K562 (cell line): ENCODE measurements around the gene LBP. TPM values are rescaled to one million over a fixed set of nuclear protein-coding genes. Genes with fewer than 3 reads are reported as not detected.

ENCODE experiments used
- ATAC-seq: fragments of 200-7000 bp; cut with Tn5 transposase; 3 replicates; pipeline ENCODE4 v1.9.1; 2020; ENCODE audit warnings: moderate library complexity
- BruUV-seq: library from RNA; stranded (reverse); fragments of 400-500 nt; replicated peaks from 2 replicates; lab custom pipeline; 2021; lab: Mats Ljungman, UMichigan
- CTCF ChIA-PET: fragments of 300-600 bp; formaldehyde crosslinking; extraction: SDS; loops from one replicate; lab custom pipeline; 2021; ENCODE audit warnings: low intra/inter-chr PET ratio; lab: Yijun Ruan, JAX
- POLR2A ChIA-PET: fragments of 300-600, 350-650 bp; sonication (Branson Sonifier 250); formaldehyde crosslinking; extraction: SDS; loops from one replicate; lab custom pipeline; 2021; ENCODE audit warnings: antibody characterized with exemption, inconsistent platforms; lab: Yijun Ruan, JAX
- DNase-seq, 4 experiments: peaks; one replicate each; pipeline versions ENCODE4 v3.0.0 to v3.0.0-alpha.2; 2011 to 2018; ENCODE audit warnings: low spot score in 3 of 4, mixed read lengths in 3 of 4; ENCODE audit errors: extremely low read depth in 1 of 4
- FAIRE-seq: peaks from 2 replicates; lab custom pipeline; 2011; peaks lifted over from hg19 to GRCh38; lab: Jason Lieb, UNC
- H2AFZ ChIP-seq: 2 replicates; pipeline ENCODE4 v1.6.0; 2011; ENCODE audit warnings: low read depth, low read length, control low read depth, inconsistent platforms
- H3K27ac ChIP-seq: fragments of 200-600 bp; 3 replicates; pipeline ENCODE4 v1.8.0; 2011; ENCODE audit warnings: low read depth, mild to moderate bottlenecking, control low read depth, inconsistent platforms, low read length, moderate library complexity, mixed read lengths; ENCODE audit errors: extremely low read depth
- H3K27me3 ChIP-seq, 2 experiments: fragments of 300-600 bp in 1 of 2; 2 replicates in 1 of 2; 3 replicates in 1 of 2; pipeline versions ENCODE4 v1.6.0 to v1.8.0; 2011; ENCODE audit warnings: inconsistent platforms in 2 of 2, low read length in 2 of 2, mild to moderate bottlenecking in 1 of 2, mixed read lengths in 1 of 2, moderate library complexity in 1 of 2; ENCODE audit not compliant: control insufficient read depth in 2 of 2, insufficient read depth in 2 of 2
- H3K36me3 ChIP-seq: fragments of 300-600 bp; 3 replicates; pipeline ENCODE4 v1.8.0; 2011; ENCODE audit warnings: mild to moderate bottlenecking, low read length, inconsistent platforms; ENCODE audit not compliant: control insufficient read depth, insufficient read depth
- H3K4me1 ChIP-seq, 2 experiments: fragments of 200-600 bp in 1 of 2; replicated peaks in 1 of 2; 2 replicates in 1 of 2; 3 replicates in 1 of 2; pipeline versions ENCODE4 v1.5.1 to v1.8.0; 2011; ENCODE audit warnings: inconsistent platforms in 2 of 2, low read length in 2 of 2, mild to moderate bottlenecking in 1 of 2, mixed read lengths in 1 of 2, moderate library complexity in 1 of 2; ENCODE audit not compliant: control insufficient read depth in 2 of 2, insufficient read depth in 2 of 2
- H3K4me2 ChIP-seq: 2 replicates; pipeline ENCODE4 v1.6.1; 2011; ENCODE audit warnings: low read length, control low read depth, inconsistent platforms, mixed read lengths; ENCODE audit not compliant: insufficient read depth
- H3K4me3 ChIP-seq: fragments of 200-600 bp; sonication (generic), shearing (Covaris generic); 2 replicates; pipeline ENCODE4 v1.5.1; 2016; ENCODE audit warnings: control low read depth, inconsistent platforms
- H3K79me2 ChIP-seq: fragments of 200-600 bp; 3 replicates; pipeline ENCODE4 v1.8.0; 2011; ENCODE audit warnings: low read length, inconsistent platforms; ENCODE audit not compliant: control insufficient read depth, insufficient read depth
- H3K9ac ChIP-seq, 2 experiments: 2 replicates each; pipeline versions ENCODE4 v1.6.0 to v1.6.1; 2011; ENCODE audit warnings: low read depth in 2 of 2, low read length in 2 of 2, control low read depth in 1 of 2, inconsistent platforms in 1 of 2, mild to moderate bottlenecking in 1 of 2, mixed read lengths in 1 of 2; ENCODE audit not compliant: insufficient read depth in 1 of 2
- H3K9me1 ChIP-seq: one replicate; pipeline ENCODE4 v1.6.0; 2011; ENCODE audit warnings: inconsistent platforms, mild to moderate bottlenecking, low read length, moderate library complexity; ENCODE audit not compliant: control insufficient read depth, insufficient read depth
- H3K9me3 ChIP-seq: replicated peaks from 2 replicates; pipeline ENCODE4 v1.5.1; 2011; ENCODE audit warnings: low read depth, low read length, inconsistent platforms; ENCODE audit not compliant: control insufficient read depth, insufficient read depth
- H4K20me1 ChIP-seq: replicated peaks from 2 replicates; pipeline ENCODE4 v1.6.1; 2011; ENCODE audit warnings: low read length, inconsistent platforms, mixed read lengths; ENCODE audit not compliant: control insufficient read depth, insufficient read depth
- CTCF ChIP-seq, 3 experiments: IDR thresholded peaks in 2 of 3; conservative IDR thresholded peaks in 1 of 3; 2 replicates each; pipeline ENCODE4 v1.5.1; 2011 to 2012; ENCODE audit warnings: low read length in 3 of 3, mild to moderate bottlenecking in 3 of 3, control low read depth in 2 of 3, improper control_type of control experiment in 1 of 3, inconsistent platforms in 1 of 3, low read depth in 1 of 3, mixed read lengths in 1 of 3, moderate library complexity in 1 of 3; ENCODE audit not compliant: insufficient read depth in 2 of 3
- CXXC5 ChIP-seq: fragments of 250-450 bp; sonication (Bioruptor Pico); IDR thresholded peaks from 2 replicates; pipeline ENCODE4 v1.8.0; 2022; ENCODE audit warnings: inconsistent platforms, mild to moderate bottlenecking, moderate library complexity
- DEAF1 ChIP-seq: fragments of 450-650 bp; formaldehyde crosslinking; IDR thresholded peaks from 2 replicates; pipeline ENCODE4 v1.4.0; 2020; ENCODE audit warnings: mild to moderate bottlenecking, moderate library complexity
- ETV1 ChIP-seq: fragments of 450-650 bp; conservative IDR thresholded peaks from 2 replicates; pipeline ENCODE4 v1.6.1; 2016; ENCODE audit warnings: missing genetic modification characterization, control low read depth, low read depth, missing compliant biosample characterization
- FOXJ3 ChIP-seq: sonication (generic); formaldehyde crosslinking; IDR thresholded peaks from 2 replicates; pipeline ENCODE4 v1.4.0; 2020; ENCODE audit warnings: mild to moderate bottlenecking, missing genetic modification reagents
- GTF3C2 ChIP-seq: IDR thresholded peaks from 3 replicates; pipeline ENCODE4 v1.6.1; 2011; ENCODE audit warnings: borderline replicate concordance, mild to moderate bottlenecking, moderate library complexity; ENCODE audit not compliant: insufficient read length; ENCODE audit errors: extremely low read depth
- KDM4B ChIP-seq, 2 experiments: fragments of 450-650 bp in 1 of 2; sonication (generic) in 1 of 2; IDR thresholded peaks; 2 replicates each; pipeline ENCODE4 v1.6.1; 2016 to 2017; ENCODE audit warnings: borderline replicate concordance in 2 of 2, antibody characterized with exemption in 1 of 2, low read depth in 1 of 2, mild to moderate bottlenecking in 1 of 2
- MTA2 ChIP-seq: fragments of 450-650 bp; IDR thresholded peaks from 2 replicates; pipeline ENCODE4 v1.6.1; 2016; ENCODE audit warnings: low read depth
- SETDB1 ChIP-seq: IDR thresholded peaks from one replicate; pipeline ENCODE4 v1.6.1; 2012; ENCODE audit warnings: low read length, control low read depth, inconsistent platforms
- STAT5B ChIP-seq: fragments of 250-450 bp; sonication (Bioruptor Pico); IDR thresholded peaks from 2 replicates; pipeline ENCODE4 v1.8.0; 2021; ENCODE audit warnings: mild to moderate bottlenecking, inconsistent platforms
- USF2 ChIP-seq: sonication (generic); formaldehyde crosslinking; IDR thresholded peaks from 2 replicates; pipeline ENCODE4 v1.5.0; 2020; ENCODE audit warnings: missing genetic modification reagents
- ZFP30 ChIP-seq: fragments of 250-450 bp; sonication (Bioruptor Pico); IDR thresholded peaks from 2 replicates; pipeline ENCODE4 v1.8.0; 2022; ENCODE audit warnings: moderate library complexity, mild to moderate bottlenecking, inconsistent platforms, borderline replicate concordance
- ZNF175 ChIP-seq: fragments of 200-800 bp; sonication (Bioruptor generic); IDR thresholded peaks from 2 replicates; pipeline ENCODE4 v1.6.1; 2016; ENCODE audit warnings: low read depth, mild to moderate bottlenecking, missing genetic modification characterization, missing compliant biosample characterization
- ZNF316 ChIP-seq: fragments of 450-650 bp; IDR thresholded peaks from 2 replicates; pipeline ENCODE4 v1.6.1; 2016
- WGBS: fragments of 100-300 bp; shearing (Covaris generic); methylation state at CpG from one replicate; pipeline ENCODE4 v1.1.6; 2016; ENCODE audit warnings: low coverage, mixed read lengths; ENCODE audit not compliant: insufficient coverage; ENCODE audit errors: missing lambda C conversion rate; 5-methylcytosine and 5-hydroxymethylcytosine counted together
- in situ Hi-C: fragments of 300-500 bp; cut with MboI; formaldehyde crosslinking; loops from 4 replicates; pipeline ENCODE4 v1.15.0; 2018; ENCODE audit warnings: inconsistent platforms, mixed read lengths
- intact Hi-C: fragments of 100-400 bp; cut with micrococcal nuclease; formaldehyde crosslinking; loops from 2 replicates; pipeline ENCODE4 v1.14.2; 2022
- polyA plus RNA-seq, 8 experiments: library from polyadenylated mRNA; depleted of rRNA in 4 of 8; stranded (reverse) in 5 of 8; unstranded in 3 of 8; fragments of >200 nt; fragmentation: Nextera tagmentation in 2 of 8; fragmentation: Illumina TruSeq in 1 of 8; extraction: Ambion mirVana in 2 of 8; extraction: Trizol in 1 of 8; gene quantifications; 2 replicates each; pipeline versions ENCODE4 v1.2.1 to v1.2.3, GENCODE V29; 2011 to 2014; ENCODE audit warnings: inconsistent platforms in 1 of 8, missing spikeins in 1 of 8
- total RNA-seq, 7 experiments: library from RNA; depleted of rRNA in 6 of 7; stranded (reverse); fragments of >200 nt in 6 of 7; fragmentation: Illumina TruSeq in 2 of 7; extraction: Trizol in 2 of 7; gene quantifications; 2 replicates each; pipeline versions ENCODE4 v1.2.1 to v1.2.3, GENCODE V29; 2011 to 2021; ENCODE audit warnings: low replicate concordance in 1 of 7

The LBP gene
- total and polyA plus RNA-seq, 9 of the 15 experiments (the other 6 are each of a cell fraction or from before 2014, with no cell fraction given), result 0.06 to 0.31 (median 0.09) TPM; not detected in 3

GRCh38 chr20:38337561-38338140, 8.6 kb upstream of the LBP start:
- Histone ChIP-seq H2AFZ (no peak overlapping the region), H3K36me3 (no peaks in the 10 kb centered on the region), H3K4me1 (peaks cover 7 to 10% of the 10 kb centered on the region in 2 experiments; a peak in 3 of 5 replicates), H3K4me3 (no peak overlapping the region), H3K27ac (no peak overlapping the region), H3K9me3 (peaks cover 9% of the 10 kb centered on the region), H3K27me3 (peaks cover 13 to 30% of the 10 kb centered on the region in 2 experiments; a peak in 4 of 5 replicates), H4K20me1 (no peaks in the 10 kb centered on the region), H3K9me1 (no peaks in the 10 kb centered on the region), H3K79me2 (no peaks in the 10 kb centered on the region), H3K9ac (no peak overlapping the region), H3K4me2 (no peak overlapping the region)
- in situ Hi-C loops (no loop called here), intact Hi-C loops (loop anchor here (1.0 to 5.0 kb wide), 3 partner anchors 71 to 410 kb away; partner anchors contain the start of gene ACTR5)
- peak; percentile 82 to 89 (median 85) for DNase-seq
- peak; percentile 94 for FAIRE-seq
- peak; percentile 99 for ATAC-seq
- ChIA-PET CTCF (interaction anchor here (0.6 to 2.7 kb wide), 9 partner anchors 15 to 413 kb away, joined by 3 to 53 read pairs (median 4); partner anchors contain the start of gene RALGAPB), POLR2A (interaction anchor here (0.6 to 2.9 kb wide), 3 partner anchors 80 to 290 kb away, joined by 3 to 9 read pairs (median 3); no protein-coding TSS in a partner anchor)
- 17% methylated on average over 6 of the region's 6 CpGs for WGBS
- no TSS peak for BruUV-seq
- TF ChIP-seq ZFP30 (CRISPR knock-in tag) (no peak), FOXJ3 (CRISPR knock-in tag) (no peak), USF2 (peak; percentile 37; the same call in 1 of the 2 replicates), ETV1 (tag) (0 out of 2 replicates have a peak, but pooled peaks have one; percentile 4), SETDB1 (no peak), GTF3C2 (no peak), STAT5B (CRISPR knock-in tag) (no peak), CXXC5 (CRISPR knock-in tag) (no peak), ZNF316 (no peak), ZNF175 (CRISPR knock-in tag) (no peak), KDM4B (IDR thresholded peaks at IDR 0.05; ENCODE audit: borderline replicate concordance in 2 of 2, low read depth in 1 of 2) (no peak), DEAF1 (CRISPR knock-in tag) (peak; percentile 95), CTCF (IDR thresholded peaks at IDR 0.05 in 2 of 3, conservative IDR thresholded peaks at IDR 0.05 in 1 of 3; ENCODE audit: insufficient read depth in 2 of 3, low read depth in 1 of 3, low read length in 3 of 3) (peak; percentile 99 to 100 (median 99)), MTA2 (no peak)
